Measurements from ENCODE around the gene GTF2H2.
"Not testable (repeated sequence)": the region's sequence is repeated elsewhere in the genome, so short reads cannot be mapped to it uniquely, and the experiment has no call there.

Gene GTF2H2

GRCh38 chr5:71067262-71067928, at the start of gene GTF2H2:
Gene GTF2H2, minus strand, starts transcription at chr5:71067676. Its CDS starts 4,913 bp downstream, at chr5:71062763.
- in situ Hi-C loops (cut with MboI; ENCODE audit: low sequenced_read_pairs) = not testable (repeated sequence)

- in situ Hi-C loops (cut with MboI; ENCODE audit: low sequenced_read_pairs) = not testable (repeated sequence)
Measured at GRCh38 chr5:71109730-71110275, 42.3 kb upstream of the GTF2H2 start.

GRCh38 chr5:71099996-71100395, 32.5 kb upstream of the GTF2H2 start:
- in situ Hi-C loops (cut with MboI; ENCODE audit: low sequenced_read_pairs) = not testable (repeated sequence)

- in situ Hi-C loops (cut with MboI; ENCODE audit: low sequenced_read_pairs) = not testable (repeated sequence)
Measured at GRCh38 chr5:71097930-71098203, 30.4 kb upstream of the GTF2H2 start.

GRCh38 chr5:71097173-71097929, 29.9 kb upstream of the GTF2H2 start:
- in situ Hi-C loops (cut with MboI; ENCODE audit: low sequenced_read_pairs) = not testable (repeated sequence)

- in situ Hi-C loops (cut with MboI; ENCODE audit: low sequenced_read_pairs) = not testable (repeated sequence)
Measured at GRCh38 chr5:71089773-71090172, 22.3 kb upstream of the GTF2H2 start.

- in situ Hi-C loops (cut with MboI; ENCODE audit: low sequenced_read_pairs) = not testable (repeated sequence)
Measured at GRCh38 chr5:71088754-71089153, 21.3 kb upstream of the GTF2H2 start.

- in situ Hi-C loops (cut with MboI; ENCODE audit: low sequenced_read_pairs) = not testable (repeated sequence)
Measured at GRCh38 chr5:71086145-71086544, 18.7 kb upstream of the GTF2H2 start.

GRCh38 chr5:71084280-71085063, 17.0 kb upstream of the GTF2H2 start:
- in situ Hi-C loops (cut with MboI; ENCODE audit: low sequenced_read_pairs) = not testable (repeated sequence)

GRCh38 chr5:71082898-71083297, 15.4 kb upstream of the GTF2H2 start:
- in situ Hi-C loops (cut with MboI; ENCODE audit: low sequenced_read_pairs) = not testable (repeated sequence)

GRCh38 chr5:71082340-71082739, 14.9 kb upstream of the GTF2H2 start:
- in situ Hi-C loops (cut with MboI; ENCODE audit: low sequenced_read_pairs) = not testable (repeated sequence)

- in situ Hi-C loops (cut with MboI; ENCODE audit: low sequenced_read_pairs) = not testable (repeated sequence)
Measured at GRCh38 chr5:71061322-71061721, 6.2 kb downstream of the GTF2H2 start.

GRCh38 chr5:71059426-71059825, 8.1 kb downstream of the GTF2H2 start:
- in situ Hi-C loops (cut with MboI; ENCODE audit: low sequenced_read_pairs) = not testable (repeated sequence)

GRCh38 chr5:71044808-71045207, 22.7 kb downstream of the GTF2H2 start:
- in situ Hi-C loops (cut with MboI; ENCODE audit: low sequenced_read_pairs) = not testable (repeated sequence)

GRCh38 chr5:71044128-71044527, 23.3 kb downstream of the GTF2H2 start:
- in situ Hi-C loops (cut with MboI; ENCODE audit: low sequenced_read_pairs) = not testable (repeated sequence)

GRCh38 chr5:71031046-71031776, 36.3 kb downstream of the GTF2H2 start:
- in situ Hi-C loops (cut with MboI; ENCODE audit: low sequenced_read_pairs) = not testable (repeated sequence)

GRCh38 chr5:71025289-71025953, 42.1 kb downstream of the GTF2H2 start, which contains the start of gene NAIP:
Gene NAIP, minus strand, starts transcription at chr5:71025339. Its CDS starts 12,424 bp downstream, at chr5:71012915.
- in situ Hi-C loops (cut with MboI; ENCODE audit: low sequenced_read_pairs) = not testable (repeated sequence)

GRCh38 chr5:71020643-71021042, 46.8 kb downstream of the GTF2H2 start:
- in situ Hi-C loops (cut with MboI; ENCODE audit: low sequenced_read_pairs) = not testable (repeated sequence)

GRCh38 chr5:71018376-71019005, 49.0 kb downstream of the GTF2H2 start:
- in situ Hi-C loops (cut with MboI; ENCODE audit: low sequenced_read_pairs) = not testable (repeated sequence)

- in situ Hi-C loops (cut with MboI; ENCODE audit: low sequenced_read_pairs) = no loop called here
Measured at GRCh38 chr5:71014176-71014575, 53.3 kb downstream of the GTF2H2 start.

Data from HL-60/S4 treated with retinoic acid at 250 ng/mL for 4 days and 3 days (cell line).